Glutamatergic neuron (in vitro differentiated cells): ENCODE measurements around the gene ADGRF4. TPM values are rescaled to one million over a fixed set of nuclear protein-coding genes. Genes with fewer than 3 reads are reported as not detected.

Source experiments
- DNase-seq: peaks from one replicate; pipeline ENCODE4 v3.0.0; 2022
- H3K27ac Mint-ChIP-seq: one replicate; pipeline ENCODE4 v1.8.0; 2020; ENCODE audit warnings: mild to moderate bottlenecking, mixed read lengths, inconsistent platforms; ENCODE audit not compliant: unreplicated experiment
- H3K27me3 Mint-ChIP-seq: one replicate; pipeline ENCODE4 v1.8.0; 2020; ENCODE audit warnings: mild to moderate bottlenecking, moderate library complexity, mixed read lengths, inconsistent platforms; ENCODE audit not compliant: unreplicated experiment
- H3K36me3 Mint-ChIP-seq: one replicate; pipeline ENCODE4 v1.8.0; 2020; ENCODE audit warnings: mild to moderate bottlenecking, mixed read lengths, inconsistent platforms; ENCODE audit not compliant: unreplicated experiment
- H3K4me1 Mint-ChIP-seq: one replicate; pipeline ENCODE4 v1.8.0; 2020; ENCODE audit warnings: mild to moderate bottlenecking, low read depth, mixed read lengths, inconsistent platforms; ENCODE audit not compliant: unreplicated experiment
- H3K4me3 Mint-ChIP-seq: one replicate; pipeline ENCODE4 v1.8.0; 2020; ENCODE audit warnings: mild to moderate bottlenecking, mixed read lengths, inconsistent platforms; ENCODE audit not compliant: unreplicated experiment
- H3K9me3 Mint-ChIP-seq: one replicate; pipeline ENCODE4 v1.8.0; 2020; ENCODE audit warnings: mild to moderate bottlenecking, moderate library complexity, mixed read lengths, inconsistent platforms; ENCODE audit not compliant: unreplicated experiment
- total RNA-seq: library from RNA; stranded (reverse); fragmentation: NEBNext Ultra II Directional; extraction: Animal tissue kit (Norgen Biotek cat#: 25700); gene quantifications from one replicate; pipeline ENCODE4 v1.2.1, GENCODE V29; 2021; ENCODE audit not compliant: unreplicated experiment
- TF ChIP-seq, protein P1 (sequence below): fragments of 200-600 bp; sonication (generic); IDR thresholded peaks from one replicate; pipeline ENCODE4 v1.5.0; 2021; ENCODE audit not compliant: partially characterized antibody, unreplicated experiment

The ADGRF4 gene
- total RNA-seq, 1 donor from 2014 or later = not detected

DNA sequence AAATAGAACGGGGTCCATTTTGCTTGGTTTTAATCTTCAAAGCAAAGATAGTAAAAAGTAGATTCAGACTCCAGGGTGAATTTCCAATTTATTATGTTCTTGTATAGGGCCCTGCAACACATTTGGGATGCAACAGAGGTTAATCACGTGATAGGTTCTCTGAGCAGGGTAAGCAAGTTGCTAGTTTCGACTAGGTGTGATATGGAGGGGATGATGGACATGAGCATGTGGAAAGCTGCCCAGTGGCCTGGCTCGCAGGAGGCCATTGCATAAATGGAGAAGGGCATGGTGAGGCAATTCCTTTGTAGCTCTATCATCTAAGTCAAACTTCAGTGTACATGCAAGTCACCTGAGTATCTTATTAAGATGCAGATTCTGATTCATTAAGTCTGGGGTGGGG lies 17.7 kb upstream of the ADGRF4 start:
- H3K4me1 Mint-ChIP-seq = no peaks in the 10 kb centered on the region
- no peaks in the 10 kb centered on the region for H3K9me3 Mint-ChIP-seq
- no peak overlapping the region for H3K27ac Mint-ChIP-seq
- TF ChIP-seq, protein P1, sequence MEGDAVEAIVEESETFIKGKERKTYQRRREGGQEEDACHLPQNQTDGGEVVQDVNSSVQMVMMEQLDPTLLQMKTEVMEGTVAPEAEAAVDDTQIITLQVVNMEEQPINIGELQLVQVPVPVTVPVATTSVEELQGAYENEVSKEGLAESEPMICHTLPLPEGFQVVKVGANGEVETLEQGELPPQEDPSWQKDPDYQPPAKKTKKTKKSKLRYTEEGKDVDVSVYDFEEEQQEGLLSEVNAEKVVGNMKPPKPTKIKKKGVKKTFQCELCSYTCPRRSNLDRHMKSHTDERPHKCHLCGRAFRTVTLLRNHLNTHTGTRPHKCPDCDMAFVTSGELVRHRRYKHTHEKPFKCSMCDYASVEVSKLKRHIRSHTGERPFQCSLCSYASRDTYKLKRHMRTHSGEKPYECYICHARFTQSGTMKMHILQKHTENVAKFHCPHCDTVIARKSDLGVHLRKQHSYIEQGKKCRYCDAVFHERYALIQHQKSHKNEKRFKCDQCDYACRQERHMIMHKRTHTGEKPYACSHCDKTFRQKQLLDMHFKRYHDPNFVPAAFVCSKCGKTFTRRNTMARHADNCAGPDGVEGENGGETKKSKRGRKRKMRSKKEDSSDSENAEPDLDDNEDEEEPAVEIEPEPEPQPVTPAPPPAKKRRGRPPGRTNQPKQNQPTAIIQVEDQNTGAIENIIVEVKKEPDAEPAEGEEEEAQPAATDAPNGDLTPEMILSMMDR = no peak
- H3K4me3 Mint-ChIP-seq = no peak overlapping the region
- no peak for DNase-seq
- H3K27me3 Mint-ChIP-seq = no peaks in the 10 kb centered on the region
- H3K36me3 Mint-ChIP-seq = no peaks in the 10 kb centered on the region

DNA sequence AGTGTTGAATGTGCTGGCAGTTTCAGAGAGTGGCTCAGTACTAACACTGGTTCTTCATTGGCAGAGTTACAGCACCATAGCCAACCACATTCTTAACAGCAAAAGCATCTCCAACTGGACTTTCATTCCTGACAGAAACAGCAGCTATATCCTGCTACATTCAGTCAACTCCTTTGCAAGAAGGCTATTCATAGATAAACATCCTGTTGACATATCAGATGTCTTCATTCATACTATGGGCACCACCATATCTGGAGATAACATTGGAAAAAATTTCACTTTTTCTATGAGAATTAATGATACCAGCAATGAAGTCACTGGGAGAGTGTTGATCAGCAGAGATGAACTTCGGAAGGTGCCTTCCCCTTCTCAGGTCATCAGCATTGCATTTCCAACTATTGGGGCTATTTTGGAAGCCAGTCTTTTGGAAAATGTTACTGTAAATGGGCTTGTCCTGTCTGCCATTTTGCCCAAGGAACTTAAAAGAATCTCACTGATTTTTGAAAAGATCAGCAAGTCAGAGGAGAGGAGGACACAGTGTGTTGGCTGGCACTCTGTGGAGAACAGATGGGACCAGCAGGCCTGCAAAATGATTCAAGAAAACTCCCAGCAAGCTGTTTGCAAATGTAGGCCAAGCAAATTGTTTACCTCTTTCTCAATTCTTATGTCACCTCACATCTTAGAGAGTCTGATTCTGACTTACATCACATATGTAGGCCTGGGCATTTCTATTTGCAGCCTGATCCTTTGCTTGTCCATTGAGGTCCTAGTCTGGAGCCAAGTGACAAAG lies 17.0 kb upstream of the ADGRF4 start:
- Mint-ChIP-seq H3K36me3 (no peaks in the 10 kb centered on the region), H3K4me1 (no peaks in the 10 kb centered on the region), H3K9me3 (no peaks in the 10 kb centered on the region), H3K27ac (no peak overlapping the region), H3K4me3 (no peak overlapping the region), H3K27me3 (no peaks in the 10 kb centered on the region)
- DNase-seq = no peak
- TF ChIP-seq, protein P1 = no peak

DNA sequence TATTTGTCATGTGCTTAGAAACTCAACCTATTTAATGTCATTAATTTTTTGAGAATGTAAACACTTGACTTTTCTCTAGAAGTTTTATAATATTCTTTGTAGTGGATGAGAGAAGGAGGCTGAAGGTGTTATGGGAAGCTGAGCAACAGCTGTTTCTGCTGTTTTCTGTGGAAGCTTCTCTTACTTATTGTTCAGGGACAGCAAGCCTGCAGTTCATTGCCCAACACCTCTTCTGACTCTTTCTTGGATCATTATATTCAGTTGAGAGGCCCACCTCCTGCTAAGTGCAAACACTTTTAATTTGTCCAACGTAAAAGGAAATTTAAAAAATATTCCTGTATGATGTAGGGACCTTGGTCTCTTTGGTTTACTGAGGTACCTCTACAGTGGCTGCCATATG lies 12.0 kb upstream of the ADGRF4 start:
- H3K27me3 Mint-ChIP-seq = no peaks in the 10 kb centered on the region
- no peaks in the 10 kb centered on the region for H3K36me3 Mint-ChIP-seq
- TF ChIP-seq, protein P1 = no peak
- H3K4me3 Mint-ChIP-seq = no peak overlapping the region
- DNase-seq = no peak
- H3K9me3 Mint-ChIP-seq = peaks cover 4% of the 10 kb centered on the region
- H3K27ac Mint-ChIP-seq = no peak overlapping the region
- H3K4me1 Mint-ChIP-seq = no peaks in the 10 kb centered on the region

DNA sequence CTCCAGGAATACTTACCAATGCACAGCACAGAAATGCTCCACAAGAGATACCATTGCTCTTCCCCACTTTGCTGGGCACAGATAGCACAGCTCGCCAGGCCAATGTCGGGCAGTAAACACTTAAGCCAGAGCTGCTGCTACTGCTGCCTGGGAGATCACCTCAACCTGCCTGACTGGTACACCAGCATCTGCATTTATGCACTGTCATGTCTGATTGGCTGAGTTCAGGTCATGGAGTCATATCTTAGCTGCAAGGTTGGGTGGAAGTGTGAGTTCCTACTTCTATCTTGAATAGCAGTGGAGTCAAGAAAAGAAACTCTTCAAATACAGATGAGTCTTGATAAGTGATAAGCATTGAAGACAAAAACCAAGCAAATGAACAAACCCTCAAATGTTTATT lies 10.9 kb upstream of the ADGRF4 start:
- no peak overlapping the region for H3K27ac Mint-ChIP-seq
- no peak for DNase-seq
- H3K9me3 Mint-ChIP-seq = peaks cover 4% of the 10 kb centered on the region
- TF ChIP-seq, protein P1 = no peak
- H3K4me1 Mint-ChIP-seq = no peaks in the 10 kb centered on the region
- no peak overlapping the region for H3K4me3 Mint-ChIP-seq
- no peaks in the 10 kb centered on the region for H3K27me3 Mint-ChIP-seq
- H3K36me3 Mint-ChIP-seq = no peaks in the 10 kb centered on the region

DNA sequence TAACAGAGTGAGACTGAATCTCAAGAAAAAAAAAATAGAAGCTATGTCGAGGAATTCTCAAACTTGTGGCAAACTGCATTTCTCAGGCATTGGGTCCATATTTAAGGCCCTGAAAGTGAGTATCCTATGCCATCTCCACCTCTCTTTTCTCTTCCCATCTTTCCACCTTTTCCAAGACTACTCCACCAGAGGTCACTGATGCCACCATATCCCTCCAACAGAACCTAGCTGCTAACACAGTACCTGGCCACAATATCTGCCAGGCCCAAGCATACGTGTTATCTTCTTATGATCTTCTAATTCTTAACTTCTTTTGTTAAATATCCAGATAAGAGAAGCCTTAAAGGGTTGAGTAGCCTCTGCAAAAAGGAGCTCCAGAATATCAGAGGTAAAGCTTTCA lies 8.2 kb upstream of the ADGRF4 start:
- TF ChIP-seq, protein P1 = no peak
- H3K36me3 Mint-ChIP-seq = no peaks in the 10 kb centered on the region
- peaks cover 4% of the 10 kb centered on the region for H3K9me3 Mint-ChIP-seq
- no peaks in the 10 kb centered on the region for H3K4me1 Mint-ChIP-seq
- no peaks in the 10 kb centered on the region for H3K27me3 Mint-ChIP-seq
- H3K4me3 Mint-ChIP-seq = no peak overlapping the region
- H3K27ac Mint-ChIP-seq = no peak overlapping the region
- no peak for DNase-seq
